ACC112 (cell line): ENCODE results near the gene NOL3.

ENCODE experiments used
- H2AFZ ChIP-seq: fragments of 200-600 bp; sonication (generic); one replicate; pipeline ENCODE4 v1.6.0; 2017; ENCODE audit warnings: antibody characterized with exemption, low read length; ENCODE audit not compliant: unreplicated experiment
- H3K27ac ChIP-seq: fragments of 200-600 bp; sonication (generic); 2 replicates; pipeline ENCODE4 v1.5.1; 2014; ENCODE audit warnings: low read depth, mild to moderate bottlenecking, antibody characterized with exemption, low read length, moderate library complexity
- H3K27me3 ChIP-seq: fragments of 200-600 bp; sonication (generic); 2 replicates; pipeline ENCODE4 v1.6.1; 2014; ENCODE audit warnings: mild to moderate bottlenecking, antibody characterized with exemption, low read length, moderate library complexity, mixed read lengths; ENCODE audit not compliant: insufficient read depth
- H3K36me3 ChIP-seq: fragments of 200-600 bp; sonication (generic); 2 replicates; pipeline ENCODE4 v1.6.1; 2016; ENCODE audit warnings: mild to moderate bottlenecking, antibody characterized with exemption, low read length, moderate library complexity, mixed read lengths; ENCODE audit not compliant: insufficient read depth
- H3K4me1 ChIP-seq: fragments of 200-600 bp; sonication (generic); one replicate; pipeline ENCODE4 v1.6.1; 2016; ENCODE audit warnings: low read length, mixed read lengths; ENCODE audit not compliant: insufficient read depth, unreplicated experiment, control insufficient read depth
- H3K4me3 ChIP-seq: fragments of 200-600 bp; sonication (generic); 2 replicates; pipeline ENCODE4 v1.5.1; 2014; ENCODE audit warnings: mild to moderate bottlenecking, low read depth, low read length
- H3K79me2 ChIP-seq: fragments of 200-600 bp; sonication (generic); one replicate; pipeline ENCODE4 v1.6.0; 2016; ENCODE audit warnings: low read length; ENCODE audit not compliant: control insufficient read depth, unreplicated experiment, insufficient read depth

NOL3 gene

DNA sequence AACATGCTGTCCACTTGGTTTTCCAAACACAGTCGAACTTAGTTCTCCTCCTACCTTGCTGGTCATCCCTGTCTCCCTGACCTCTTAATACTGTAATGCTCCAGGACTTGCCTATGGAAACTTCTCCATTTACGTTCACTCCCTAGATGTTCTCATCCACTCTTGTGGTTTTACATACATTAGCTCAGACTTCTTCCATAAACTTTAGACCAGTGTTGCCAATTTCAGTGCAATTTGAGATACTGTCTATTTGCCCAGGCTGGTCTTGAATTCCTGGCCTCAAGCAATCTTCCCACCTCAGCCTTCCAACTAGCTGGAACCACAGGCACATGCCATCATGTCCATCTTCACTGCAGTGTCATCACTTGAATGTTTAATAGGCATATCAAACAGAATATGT, 11.9 kb downstream of the NOL3 start:
- Histone ChIP-seq H3K27ac (peak overlapping the region; percentile 15; the same call in 1 of the 2 replicates), H3K27me3 (no peaks in the 10 kb centered on the region), H3K79me2 (peaks cover 11% of the 10 kb centered on the region), H3K4me3 (peak overlapping the region; percentile 81), H3K36me3 (no peaks in the 10 kb centered on the region), H3K4me1 (peaks cover 33% of the 10 kb centered on the region), H2AFZ (no peak overlapping the region)

DNA sequence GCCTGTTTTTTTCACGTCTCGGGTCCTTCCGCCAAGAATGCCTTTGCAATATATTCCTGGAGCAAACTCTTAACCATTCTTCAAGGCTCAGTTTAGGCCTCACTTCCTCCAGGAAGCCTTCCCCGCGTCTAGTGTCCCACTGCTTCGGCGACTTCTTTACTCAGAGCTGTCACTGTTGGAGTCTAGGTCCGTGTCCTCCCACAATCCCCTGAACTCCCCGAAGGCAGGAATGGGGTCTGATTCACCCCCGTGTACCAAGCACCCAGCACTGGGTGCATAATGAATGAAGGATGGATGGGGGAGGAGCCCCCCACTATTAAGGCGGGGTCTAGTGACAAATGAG, 12.9 kb downstream of the NOL3 start:
- peaks cover 33% of the 10 kb centered on the region for H3K4me1 ChIP-seq

DNA sequence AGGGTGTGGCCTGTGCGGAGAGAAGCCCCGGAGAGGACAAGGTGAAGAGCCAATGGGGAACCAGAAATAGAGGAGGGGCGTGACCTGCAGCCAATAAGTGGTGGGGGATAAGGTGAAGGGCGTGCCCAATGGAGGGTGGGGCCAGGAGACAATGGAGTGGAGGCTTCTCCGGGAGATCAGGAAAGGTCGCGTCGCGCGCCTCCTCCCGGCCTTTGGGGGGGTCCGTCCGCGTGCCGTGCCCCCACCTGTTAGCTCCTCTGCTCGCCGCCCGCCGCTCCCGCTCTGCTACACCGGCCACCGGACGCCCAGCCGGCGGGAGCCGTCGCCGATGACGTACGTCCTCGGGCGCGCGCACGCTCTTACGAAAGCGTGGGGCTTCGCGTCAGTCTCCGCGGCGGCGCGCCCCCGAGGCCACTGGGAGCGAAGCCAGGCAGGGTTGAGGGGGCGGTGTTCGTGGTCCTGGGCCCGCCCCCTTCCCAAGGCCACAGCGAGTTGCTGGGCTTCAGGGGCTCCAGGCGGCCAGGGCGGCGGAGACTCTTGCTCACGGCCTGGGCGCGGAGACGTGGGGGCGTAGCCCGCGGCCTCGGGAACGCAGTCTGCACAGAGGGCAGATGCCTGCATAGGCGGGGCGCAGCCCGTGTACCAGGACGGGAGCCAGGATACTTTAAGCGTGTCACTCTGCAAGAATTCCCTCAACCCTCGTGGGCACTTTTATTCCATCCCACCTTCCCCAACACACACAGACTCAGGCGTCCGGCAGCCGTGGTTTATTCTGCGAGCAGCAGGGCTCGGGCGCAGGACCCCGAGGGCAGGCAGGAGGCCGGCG, 13.5 kb downstream of the NOL3 start, which contains the start of gene MATCAP1:
MATCAP1 (minus strand) TSS at position 337 of the 826 bp plus-strand sequence. CDS start 3,353 bp downstream, outside the sequence.
- peaks cover 33% of the 10 kb centered on the region for H3K4me1 ChIP-seq
- peaks cover 11% of the 10 kb centered on the region for H3K79me2 ChIP-seq
- no peaks in the 10 kb centered on the region for H3K27me3 ChIP-seq
- peak within 1 kb of the TSS; percentile 83 for H3K27ac ChIP-seq
- peak within 1 kb of the TSS; percentile 81 for H3K4me3 ChIP-seq
- H2AFZ ChIP-seq: no peak within 1 kb of the TSS
- H3K36me3 ChIP-seq: no peaks in the 10 kb centered on the region

More for the DNA sequence above, 12.9 kb downstream of the NOL3 start:
- Histone ChIP-seq H3K4me3 (peak overlapping the region; percentile 81), H3K27me3 (no peaks in the 10 kb centered on the region), H3K79me2 (peaks cover 11% of the 10 kb centered on the region), H3K27ac (peak overlapping the region; percentile 83), H2AFZ (no peak overlapping the region), H3K36me3 (no peaks in the 10 kb centered on the region)

DNA sequence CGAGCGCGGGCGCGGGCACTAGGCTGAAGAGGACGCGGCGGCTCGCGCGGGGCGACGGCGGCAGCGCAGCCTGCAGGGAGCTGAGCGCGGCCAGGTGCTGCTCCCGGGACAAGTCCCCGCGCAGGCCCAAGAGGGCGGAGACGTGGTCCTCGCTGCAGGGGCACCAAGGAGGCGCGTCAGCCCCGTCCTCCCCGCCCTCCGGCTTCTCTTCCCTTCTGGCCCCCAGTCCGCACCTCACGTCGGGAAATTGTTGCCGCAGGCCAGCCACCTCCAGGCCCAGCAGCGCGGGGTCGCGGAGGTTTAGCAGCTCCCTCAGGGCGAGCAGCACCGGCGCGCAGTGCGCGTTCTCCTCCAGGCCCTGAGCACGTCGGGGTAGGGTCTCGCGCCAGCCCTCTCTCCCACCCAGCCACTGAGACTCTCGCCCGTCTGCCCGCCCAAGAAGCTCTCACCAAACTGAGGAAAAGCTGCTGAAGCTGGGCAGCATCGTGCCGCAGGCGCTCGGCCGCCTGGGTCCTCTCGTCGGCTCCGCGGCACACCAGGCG, 14.2 kb downstream of the NOL3 start:
- H3K27ac ChIP-seq: no peak overlapping the region
- peak overlapping the region; percentile 81 for H3K4me3 ChIP-seq

DNA sequence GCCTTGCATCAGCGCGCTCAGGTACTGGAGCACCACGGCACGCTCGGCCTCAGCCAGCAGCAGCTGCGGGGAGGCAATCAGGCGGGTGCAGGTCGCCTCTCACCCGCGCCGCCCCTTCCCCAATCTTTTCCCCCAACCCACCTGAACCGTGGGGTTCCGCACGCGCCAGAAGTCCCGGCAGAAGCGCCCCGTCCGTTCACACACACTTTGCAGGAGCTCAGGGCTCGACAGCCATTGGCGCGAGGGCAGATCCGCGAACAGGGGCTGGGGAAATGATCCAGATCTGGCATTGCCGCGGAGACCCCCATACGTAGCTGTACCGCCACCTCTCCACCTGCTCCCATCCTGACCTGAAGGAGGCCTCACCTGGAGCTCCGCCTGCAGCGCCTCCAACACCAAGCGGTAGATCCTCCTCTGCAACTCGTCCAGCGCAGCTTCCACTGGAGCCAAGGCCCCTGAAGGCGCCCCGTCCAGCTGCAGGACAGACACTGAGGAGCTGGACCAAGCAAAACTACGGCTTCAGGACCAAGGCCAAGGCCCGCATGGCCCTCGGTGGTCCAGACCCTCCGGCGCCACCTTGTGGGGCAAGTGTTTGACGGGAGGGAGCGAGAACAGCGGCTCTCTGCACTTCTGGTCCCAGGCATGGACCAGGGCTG, 14.8 kb downstream of the NOL3 start:
- peaks cover 11% of the 10 kb centered on the region for H3K79me2 ChIP-seq
- H3K4me1 ChIP-seq: peaks cover 33% of the 10 kb centered on the region
- no peak overlapping the region for H3K27ac ChIP-seq
- H3K4me3 ChIP-seq: peak overlapping the region; percentile 81
- no peaks in the 10 kb centered on the region for H3K27me3 ChIP-seq
- no peak overlapping the region for H2AFZ ChIP-seq
- H3K36me3 ChIP-seq: no peaks in the 10 kb centered on the region

More for the DNA sequence above, 14.2 kb downstream of the NOL3 start:
- Histone ChIP-seq H2AFZ (no peak overlapping the region), H3K4me1 (peaks cover 33% of the 10 kb centered on the region), H3K79me2 (peaks cover 11% of the 10 kb centered on the region), H3K27me3 (no peaks in the 10 kb centered on the region), H3K36me3 (no peaks in the 10 kb centered on the region)

DNA sequence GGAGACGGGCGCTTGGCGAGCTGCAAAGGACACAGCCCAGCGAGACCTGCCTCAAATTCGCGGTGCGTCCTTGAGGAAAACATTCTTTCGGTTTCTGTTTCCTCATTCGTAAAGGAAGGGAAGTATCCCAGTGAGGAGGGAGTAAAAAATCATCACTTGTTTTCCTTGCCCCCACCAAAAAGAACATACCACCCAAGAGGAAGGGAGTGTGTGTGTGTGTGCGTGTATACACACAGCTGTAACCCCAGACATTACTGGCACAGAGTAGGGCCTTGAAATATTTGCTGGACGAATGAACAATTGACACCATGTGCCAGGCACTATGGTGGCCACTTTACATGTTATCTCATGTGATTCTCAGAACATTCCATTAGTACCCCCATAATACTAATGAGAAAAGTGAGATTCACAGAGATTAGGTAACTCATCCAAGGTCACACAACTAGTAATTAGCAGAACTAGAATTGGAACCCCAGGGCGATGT, 15.4 kb downstream of the NOL3 start:
- H3K27me3 ChIP-seq: no peaks in the 10 kb centered on the region
- H3K36me3 ChIP-seq: no peaks in the 10 kb centered on the region
- peak overlapping the region; percentile 67 for H3K4me3 ChIP-seq
- peaks cover 33% of the 10 kb centered on the region for H3K4me1 ChIP-seq
- H2AFZ ChIP-seq: no peak overlapping the region
- peaks cover 11% of the 10 kb centered on the region for H3K79me2 ChIP-seq
- peak overlapping the region; percentile 22; the same call in 1 of the 2 replicates for H3K27ac ChIP-seq

DNA sequence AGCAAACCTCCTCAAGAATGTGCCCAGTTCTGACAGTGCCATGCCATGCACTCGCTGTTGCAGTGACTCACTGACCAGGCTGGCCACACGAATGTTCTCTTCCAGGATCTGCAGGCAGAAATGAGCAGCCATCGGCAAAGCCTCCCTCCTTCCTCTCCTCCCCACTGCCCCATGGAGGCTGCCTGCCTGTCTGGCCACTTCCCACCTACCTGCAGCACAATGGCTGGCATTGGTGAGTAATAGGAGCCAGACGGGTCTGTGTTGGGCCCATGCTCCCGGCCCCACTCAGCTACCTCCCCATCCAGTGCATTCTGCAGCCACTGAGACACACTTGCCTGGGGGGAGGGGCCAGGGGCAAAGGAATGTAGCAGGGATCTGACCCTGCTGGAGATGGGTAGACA, 16.2 kb downstream of the NOL3 start:
- no peak overlapping the region for H2AFZ ChIP-seq
- no peak overlapping the region for H3K27ac ChIP-seq
- H3K79me2 ChIP-seq: peaks cover 11% of the 10 kb centered on the region
- H3K4me3 ChIP-seq: peak overlapping the region; percentile 67; the same call in 1 of the 2 replicates
- no peaks in the 10 kb centered on the region for H3K36me3 ChIP-seq
- H3K4me1 ChIP-seq: peaks cover 31% of the 10 kb centered on the region
- H3K27me3 ChIP-seq: no peaks in the 10 kb centered on the region

DNA sequence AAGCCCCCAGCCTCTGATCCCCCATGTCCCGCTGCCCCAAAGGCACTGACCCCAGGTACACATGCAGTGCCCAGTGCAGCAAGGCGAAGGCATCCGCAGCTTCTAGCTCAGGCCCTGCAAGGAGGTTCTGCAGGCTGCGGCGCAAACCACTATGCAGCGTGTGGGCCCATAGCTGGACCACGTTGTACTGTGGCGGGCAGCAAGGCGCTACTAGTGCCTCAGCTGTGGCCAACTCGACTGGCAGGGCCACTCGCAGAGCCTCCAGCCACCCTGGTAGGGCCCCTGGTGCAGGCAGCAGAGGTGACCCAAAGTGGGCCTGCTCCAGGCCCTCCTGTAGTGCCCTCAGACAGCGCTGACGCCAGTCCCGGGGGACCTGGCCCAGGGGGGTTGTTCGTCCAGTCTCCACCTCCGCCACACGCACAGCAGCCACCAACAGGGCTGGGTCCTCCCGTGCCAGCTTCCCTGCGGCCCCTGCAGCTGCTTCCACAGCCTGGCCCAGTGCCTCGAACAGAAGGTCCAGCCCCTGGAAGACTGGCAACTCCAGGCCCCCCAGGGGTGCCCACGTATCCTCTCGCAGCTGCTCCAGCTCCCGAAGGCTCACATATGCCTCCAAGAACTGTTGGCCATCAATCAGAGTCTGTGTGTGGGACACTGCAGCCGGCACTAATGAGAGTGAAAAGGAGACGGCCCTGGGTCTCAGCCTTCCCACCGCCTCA, 17.0 kb downstream of the NOL3 start:
- Histone ChIP-seq H3K27ac (no peak overlapping the region), H3K79me2 (peaks cover 12% of the 10 kb centered on the region), H2AFZ (no peak overlapping the region), H3K4me1 (peaks cover 26% of the 10 kb centered on the region), H3K27me3 (no peaks in the 10 kb centered on the region), H3K4me3 (no peak overlapping the region), H3K36me3 (no peaks in the 10 kb centered on the region)

DNA sequence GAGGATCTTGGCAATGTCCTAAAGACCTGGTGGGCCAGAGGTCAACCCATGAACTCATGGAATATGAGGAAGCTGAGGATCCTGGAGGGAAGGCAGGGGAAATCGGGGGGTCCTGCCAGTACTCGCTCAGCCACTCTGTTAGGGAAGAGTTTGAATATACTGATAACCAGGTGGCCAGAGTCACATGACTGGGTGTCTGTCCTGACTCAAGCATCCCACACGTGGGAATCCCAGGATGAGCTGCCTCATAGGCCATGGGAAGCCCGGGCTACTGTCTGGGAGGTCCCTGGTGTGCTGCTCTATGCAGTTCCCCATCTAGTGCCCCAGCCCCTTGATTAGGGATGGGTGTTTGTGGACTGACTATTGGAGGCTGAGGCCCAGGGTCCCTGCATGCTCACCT, 18.0 kb downstream of the NOL3 start:
- Histone ChIP-seq H2AFZ (no peak overlapping the region), H3K4me1 (peaks cover 25% of the 10 kb centered on the region)

DNA sequence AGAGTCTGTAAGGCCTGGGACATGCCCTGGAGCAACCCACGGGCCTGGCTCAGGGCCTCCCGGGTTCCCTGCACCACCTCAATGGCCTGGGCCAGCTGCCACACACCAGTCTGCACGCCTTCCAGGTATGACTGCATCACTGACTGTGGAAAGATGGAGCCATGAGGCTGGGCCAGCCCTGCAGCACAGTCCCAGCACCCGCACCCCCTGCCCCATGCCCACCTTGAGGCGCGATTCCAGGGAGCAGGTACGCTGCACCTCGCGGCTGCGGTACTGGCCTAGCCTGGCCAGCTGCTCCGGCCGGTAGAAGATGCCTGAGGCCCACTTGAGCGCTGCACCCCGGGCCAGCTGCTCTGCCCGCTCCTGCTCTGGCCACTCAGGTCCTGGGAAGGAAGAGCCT, 18.5 kb downstream of the NOL3 start:
- H3K27me3 ChIP-seq: no peaks in the 10 kb centered on the region
- H3K36me3 ChIP-seq: no peaks in the 10 kb centered on the region
- H2AFZ ChIP-seq: no peak overlapping the region
- H3K79me2 ChIP-seq: peaks cover 18% of the 10 kb centered on the region
- peaks cover 29% of the 10 kb centered on the region for H3K4me1 ChIP-seq
- no peak overlapping the region for H3K27ac ChIP-seq
- no peak overlapping the region for H3K4me3 ChIP-seq

More for the DNA sequence above, 18.0 kb downstream of the NOL3 start:
- Histone ChIP-seq H3K79me2 (peaks cover 13% of the 10 kb centered on the region), H3K27me3 (no peaks in the 10 kb centered on the region), H3K27ac (no peak overlapping the region), H3K4me3 (no peak overlapping the region), H3K36me3 (no peaks in the 10 kb centered on the region)
